GM20431 (cell line): ENCODE data around the gene NCOA1.
"Not testable (repeated sequence)": the region's sequence is repeated elsewhere in the genome, so short reads cannot be mapped to it uniquely, and the experiment has no call there.

Experiments
- in situ Hi-C: fragments of 300-500 bp; cut with MseI, MboI; formaldehyde crosslinking; loops from one replicate; pipeline ENCODE4 v1.15.0; 2020; ENCODE audit warnings: low sequenced_read_pairs; ENCODE audit not compliant: unreplicated experiment

Gene NCOA1

DNA sequence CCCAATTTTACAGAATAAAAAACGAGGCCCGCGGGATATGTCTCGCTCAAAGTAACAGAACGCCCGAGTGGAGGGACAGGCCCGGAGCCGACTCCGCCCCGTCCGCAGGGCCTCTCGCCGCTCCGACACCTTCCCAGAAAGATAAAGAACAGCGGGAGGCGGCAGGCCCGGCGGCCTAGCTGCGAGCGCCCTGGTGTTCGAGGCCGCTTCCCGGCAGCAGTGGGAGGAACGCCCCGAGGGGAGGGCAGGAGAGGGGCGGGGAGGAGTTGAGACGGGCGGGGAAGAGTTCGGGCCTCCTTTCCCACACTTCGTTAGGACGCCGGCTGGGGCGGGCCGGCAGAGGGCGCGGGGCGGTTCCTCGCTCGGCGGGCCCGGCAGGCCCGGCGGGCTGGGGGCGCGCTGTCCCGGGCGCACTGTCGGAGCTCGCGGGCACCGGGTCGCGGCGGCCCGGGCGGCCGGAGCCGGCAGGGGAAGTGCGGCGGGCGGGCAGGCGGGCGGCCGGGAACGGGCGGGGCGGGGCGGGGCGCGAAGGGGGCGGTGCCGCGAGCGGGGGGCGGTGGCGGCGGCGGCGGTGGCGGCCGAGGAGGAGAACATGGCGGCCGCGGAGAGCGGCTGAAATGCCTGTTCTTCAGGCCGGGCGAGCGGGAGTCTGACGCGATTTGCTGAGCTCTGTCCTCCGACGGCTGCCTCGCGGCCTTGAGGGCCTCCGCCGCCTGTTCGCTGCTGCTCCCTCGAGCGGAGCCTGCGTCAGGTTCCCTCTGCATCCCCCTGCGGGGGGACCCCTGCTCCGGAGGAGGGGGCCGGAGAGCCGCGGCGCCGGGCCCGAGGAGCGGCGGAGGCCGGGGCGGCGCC lies at the start of gene NCOA1:
NCOA1 (plus strand) TSS at position 565 of the 852 bp plus-strand sequence. CDS start 167,424 bp downstream, outside the sequence.
- in situ Hi-C loops: no loop called here

GRCh38 chr2:24448797-24449196 lies 42.3 kb upstream of the NCOA1 start:
- in situ Hi-C loops: no loop called here

GRCh38 chr2:24449344-24449743 lies 41.7 kb upstream of the NCOA1 start:
- in situ Hi-C loops: no loop called here

GRCh38 chr2:24451805-24452501 lies 39.1 kb upstream of the NCOA1 start:
- in situ Hi-C loops: no loop called here

- in situ Hi-C loops: no loop called here
Observed at GRCh38 chr2:24452502-24452885, 38.6 kb upstream of the NCOA1 start.

GRCh38 chr2:24453379-24454073 lies 37.5 kb upstream of the NCOA1 start:
- in situ Hi-C loops: no loop called here

- in situ Hi-C loops: no loop called here
Observed at GRCh38 chr2:24454294-24454693, 36.8 kb upstream of the NCOA1 start.

DNA sequence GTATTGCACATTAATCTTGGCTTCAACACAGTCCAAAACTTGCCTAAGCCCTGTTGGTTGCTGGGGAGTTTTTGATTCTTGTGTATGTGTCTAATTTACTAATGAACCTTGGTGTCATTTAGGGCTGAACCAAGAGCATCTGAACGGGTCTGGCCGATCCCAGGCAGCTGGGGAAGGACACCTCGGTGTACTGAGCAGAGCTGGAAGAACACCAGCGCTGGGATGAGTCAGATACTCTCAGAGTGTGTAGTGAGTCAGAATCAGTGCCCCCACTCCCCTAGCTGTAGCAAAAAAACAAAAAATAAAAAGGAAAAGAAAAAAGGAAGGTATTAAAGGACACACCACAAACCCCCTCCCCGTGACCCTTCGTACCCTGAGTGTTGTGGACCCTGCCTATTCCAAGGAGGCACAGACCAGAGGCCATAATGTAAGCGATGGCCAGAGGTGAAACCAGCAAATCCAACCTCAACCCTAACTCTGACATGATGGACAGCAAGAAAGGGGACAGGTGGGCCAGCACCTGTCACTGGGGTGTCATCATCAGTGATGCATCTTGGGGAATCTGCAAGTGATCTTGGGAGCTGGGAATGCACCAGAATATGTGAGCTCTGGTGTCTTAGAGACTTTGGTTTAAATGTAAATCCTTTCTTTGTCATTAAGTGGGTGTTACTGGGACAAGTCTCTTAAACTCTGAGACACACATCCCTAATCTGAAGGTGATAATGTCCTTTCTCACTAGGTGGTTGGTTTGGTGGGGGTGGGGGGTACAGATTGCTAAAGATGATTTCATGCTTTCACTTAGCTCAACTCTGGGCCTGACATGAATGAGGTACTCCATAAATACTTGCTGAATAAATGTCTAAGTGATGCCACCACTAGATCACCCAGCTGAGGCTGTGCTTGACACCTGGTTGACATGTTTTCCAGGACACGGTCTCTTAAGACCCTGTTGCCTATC lies 34.2 kb upstream of the NCOA1 start:
- in situ Hi-C loops: no loop called here

GRCh38 chr2:24457696-24458386 lies 33.2 kb upstream of the NCOA1 start:
- in situ Hi-C loops: no loop called here

GRCh38 chr2:24459224-24460161 lies 31.6 kb upstream of the NCOA1 start:
- in situ Hi-C loops: no loop called here

DNA sequence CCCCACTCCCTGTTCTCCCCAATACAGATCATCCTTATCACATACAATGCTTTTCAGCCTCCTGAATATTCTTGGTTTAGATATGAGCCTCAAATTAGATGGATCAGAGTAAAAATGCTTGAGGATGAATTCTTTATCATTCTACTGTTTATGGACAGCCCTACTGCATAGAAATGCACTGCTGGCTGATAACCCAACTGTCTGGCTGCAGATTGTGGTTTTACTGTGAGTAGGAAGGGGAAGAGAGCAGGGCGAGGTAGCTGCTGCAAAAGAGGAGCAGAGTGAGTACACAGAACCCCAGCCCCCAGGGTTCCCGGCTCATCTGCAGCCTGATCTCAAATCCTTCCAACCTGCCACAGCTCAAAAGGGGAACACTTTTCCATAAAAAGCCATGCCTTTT lies 29.4 kb upstream of the NCOA1 start:
- in situ Hi-C loops: no loop called here

DNA sequence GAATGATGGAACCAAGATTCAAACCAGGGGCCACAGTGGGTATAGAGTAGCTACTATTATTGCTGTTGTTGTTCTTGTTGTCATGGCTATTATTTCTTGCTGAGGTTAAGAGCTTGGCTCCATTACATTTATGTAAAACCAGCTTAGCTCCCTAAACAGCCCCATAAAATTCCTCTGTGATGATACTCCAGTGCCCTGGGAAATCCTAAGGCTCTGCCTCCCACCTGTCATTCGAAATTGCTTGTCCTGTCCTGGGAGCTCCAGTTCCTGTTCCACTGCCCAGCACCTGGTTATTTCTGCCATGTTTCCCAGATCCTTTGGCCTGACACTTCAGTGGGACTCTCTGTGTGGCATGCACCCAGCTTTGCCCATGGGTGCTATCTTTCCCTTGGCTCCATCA lies 27.8 kb upstream of the NCOA1 start:
- in situ Hi-C loops: no loop called here

GRCh38 chr2:24466871-24467870 lies 23.9 kb upstream of the NCOA1 start:
- in situ Hi-C loops: no loop called here

DNA sequence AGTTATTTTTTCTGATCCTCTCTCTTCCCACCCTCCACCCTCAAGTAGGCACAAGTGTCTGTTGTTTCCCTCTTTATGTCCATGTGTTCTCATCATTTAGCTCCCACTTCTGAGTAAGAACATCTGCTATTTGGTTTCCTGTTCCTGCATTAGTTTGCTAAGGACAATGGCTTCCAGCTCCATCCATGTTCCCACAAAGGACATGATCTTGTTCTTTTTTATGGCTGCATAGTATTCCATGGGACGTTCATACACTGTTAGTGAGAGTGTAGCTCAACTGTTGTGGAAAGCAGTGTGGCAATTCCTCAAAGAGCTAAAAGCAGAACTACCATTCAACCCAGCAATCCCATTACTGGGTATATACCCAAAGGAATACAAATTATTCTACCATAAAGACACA lies 22.6 kb upstream of the NCOA1 start:
- in situ Hi-C loops: not testable (repeated sequence)

- in situ Hi-C loops: no loop called here
Observed at GRCh38 chr2:24469148-24469650, 21.9 kb upstream of the NCOA1 start.

DNA sequence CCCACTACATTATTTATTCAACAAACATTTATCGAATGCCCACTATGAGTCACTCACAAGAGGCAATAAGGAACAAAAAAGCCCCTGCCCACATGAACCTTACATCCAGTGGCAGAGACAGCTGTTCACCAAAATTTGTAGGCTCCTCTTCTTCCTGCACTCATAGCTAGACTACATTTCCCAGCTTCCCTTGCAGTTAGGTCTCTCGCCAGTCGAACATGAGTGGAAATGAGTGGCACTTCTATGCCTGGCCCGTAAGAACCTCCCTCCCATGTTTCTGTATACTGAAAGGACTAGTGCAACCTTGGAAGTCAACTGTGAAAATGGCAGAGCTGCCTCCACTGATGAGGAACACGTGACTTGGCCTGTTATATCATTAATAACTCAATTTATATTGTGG lies 19.4 kb upstream of the NCOA1 start:
- in situ Hi-C loops: no loop called here

GRCh38 chr2:24472416-24472815 lies 18.6 kb upstream of the NCOA1 start:
- in situ Hi-C loops: no loop called here
